ENCODE data around the gene NHSL1.

DNA sequence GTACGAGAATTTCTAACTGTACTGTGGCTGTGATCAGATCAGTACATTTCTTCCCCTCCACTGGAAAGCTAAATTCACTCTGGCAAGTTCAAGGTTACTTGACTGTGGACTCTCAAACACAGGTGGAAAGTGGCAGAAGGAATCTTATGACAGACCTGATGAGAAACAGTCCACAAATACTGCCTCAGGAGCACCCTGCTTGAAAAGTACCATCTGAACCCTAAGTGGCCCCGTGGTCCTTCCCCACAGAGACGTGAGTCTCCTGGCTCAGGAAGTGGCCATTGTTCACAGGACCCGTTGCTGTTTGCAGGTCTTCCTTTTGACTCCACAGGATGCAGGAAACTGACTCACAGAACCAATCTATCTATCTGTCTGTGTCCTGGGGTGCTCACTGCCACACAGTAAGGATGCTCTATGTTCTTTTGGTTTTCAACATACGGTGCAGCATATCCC, 47.5 kb upstream of the NHSL1 start:
- TF ChIP-seq, protein P1, sequence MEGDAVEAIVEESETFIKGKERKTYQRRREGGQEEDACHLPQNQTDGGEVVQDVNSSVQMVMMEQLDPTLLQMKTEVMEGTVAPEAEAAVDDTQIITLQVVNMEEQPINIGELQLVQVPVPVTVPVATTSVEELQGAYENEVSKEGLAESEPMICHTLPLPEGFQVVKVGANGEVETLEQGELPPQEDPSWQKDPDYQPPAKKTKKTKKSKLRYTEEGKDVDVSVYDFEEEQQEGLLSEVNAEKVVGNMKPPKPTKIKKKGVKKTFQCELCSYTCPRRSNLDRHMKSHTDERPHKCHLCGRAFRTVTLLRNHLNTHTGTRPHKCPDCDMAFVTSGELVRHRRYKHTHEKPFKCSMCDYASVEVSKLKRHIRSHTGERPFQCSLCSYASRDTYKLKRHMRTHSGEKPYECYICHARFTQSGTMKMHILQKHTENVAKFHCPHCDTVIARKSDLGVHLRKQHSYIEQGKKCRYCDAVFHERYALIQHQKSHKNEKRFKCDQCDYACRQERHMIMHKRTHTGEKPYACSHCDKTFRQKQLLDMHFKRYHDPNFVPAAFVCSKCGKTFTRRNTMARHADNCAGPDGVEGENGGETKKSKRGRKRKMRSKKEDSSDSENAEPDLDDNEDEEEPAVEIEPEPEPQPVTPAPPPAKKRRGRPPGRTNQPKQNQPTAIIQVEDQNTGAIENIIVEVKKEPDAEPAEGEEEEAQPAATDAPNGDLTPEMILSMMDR (IDR thresholded peaks at IDR 0.05) = no peak
- TF ChIP-seq POLR2A (IDR thresholded peaks at IDR 0.05) = no peak
